Liver (tissue), 9 donors: ENCODE measurements around the gene ARIH2. TPM values are rescaled to one million over a fixed set of nuclear protein-coding genes. Genes with fewer than 3 reads are reported as not detected.

Experiments used
- DNase-seq: peaks from one replicate; pipeline ENCODE4 v3.0.0-alpha.2; 2017; ENCODE audit warnings: low spot score
- H3K27ac ChIP-seq, 2 donors: one replicate each; pipeline ENCODE4 v1.7.0; 2013; ENCODE audit warnings: inconsistent platforms in 2 of 2, low read length in 2 of 2, control low read depth in 1 of 2, low read depth in 1 of 2, mild to moderate bottlenecking in 1 of 2
- H3K27me3 ChIP-seq, 4 donors: one replicate each; pipeline versions ENCODE4 v1.6.1 to v1.7.0; 2013; ENCODE audit warnings: low read length in 3 of 4, inconsistent platforms in 1 of 4, mild to moderate bottlenecking in 1 of 4, moderate library complexity in 1 of 4; ENCODE audit not compliant: control insufficient read depth in 4 of 4, insufficient read depth in 4 of 4
- H3K36me3 ChIP-seq, 4 donors: one replicate each; pipeline versions ENCODE4 v1.6.1 to v1.7.0; 2013; ENCODE audit warnings: low read length in 3 of 4, mild to moderate bottlenecking in 3 of 4, low read depth in 1 of 4, moderate library complexity in 1 of 4; ENCODE audit not compliant: control insufficient read depth in 4 of 4, insufficient read depth in 3 of 4
- H3K4me1 ChIP-seq, 4 donors: one replicate each; pipeline versions ENCODE4 v1.6.1 to v1.7.0; 2013; ENCODE audit warnings: low read length in 3 of 4, mild to moderate bottlenecking in 3 of 4, moderate library complexity in 1 of 4; ENCODE audit not compliant: control insufficient read depth in 4 of 4, insufficient read depth in 4 of 4
- H3K4me3 ChIP-seq, 3 donors: one replicate each; pipeline versions ENCODE4 v1.6.1 to v1.7.0; 2013; ENCODE audit warnings: low read length in 3 of 3, control low read depth in 1 of 3, low read depth in 1 of 3, mild to moderate bottlenecking in 1 of 3
- H3K9ac ChIP-seq, 2 donors: one replicate each; pipeline ENCODE4 v1.7.0; 2013; ENCODE audit warnings: low read length in 2 of 2, mild to moderate bottlenecking in 2 of 2, moderate library complexity in 2 of 2, control low read depth in 1 of 2, low read depth in 1 of 2
- H3K9me3 ChIP-seq, 4 donors: one replicate each; pipeline versions ENCODE4 v1.6.1 to v1.7.0; 2013; ENCODE audit warnings: low read length in 3 of 4; ENCODE audit not compliant: control insufficient read depth in 4 of 4
- CTCF ChIP-seq: fragments of 150-350 bp; IDR thresholded peaks from 2 replicates; pipeline ENCODE4 v1.5.1; 2017; ENCODE audit warnings: improper control_type of control experiment, low read depth, low read length; ENCODE audit not compliant: missing input control
- EGR1 ChIP-seq, 2 donors: IDR thresholded peaks; 2 replicates each; pipeline ENCODE4 v1.6.1; 2016 to 2018; ENCODE audit warnings: antibody characterized with exemption in 2 of 2, low read depth in 2 of 2
- FOXA1 ChIP-seq: IDR thresholded peaks from 2 replicates; pipeline ENCODE4 v1.6.1; 2016; ENCODE audit warnings: antibody characterized with exemption
- FOXA2 ChIP-seq: IDR thresholded peaks from 2 replicates; pipeline ENCODE4 v1.6.1; 2016; ENCODE audit warnings: antibody characterized with exemption
- GABPA ChIP-seq, 2 donors: IDR thresholded peaks in 1 of 2; conservative IDR thresholded peaks in 1 of 2; 2 replicates each; pipeline ENCODE4 v1.6.1; 2016; ENCODE audit warnings: antibody characterized with exemption in 2 of 2, mild to moderate bottlenecking in 1 of 2, moderate library complexity in 1 of 2
- HNF4A ChIP-seq, 2 donors: conservative IDR thresholded peaks; 2 replicates each; pipeline ENCODE4 v1.6.1; 2016; ENCODE audit warnings: antibody characterized with exemption in 2 of 2, mild to moderate bottlenecking in 2 of 2
- HNF4G ChIP-seq: IDR thresholded peaks from 2 replicates; pipeline ENCODE4 v1.6.1; 2016; ENCODE audit warnings: antibody characterized with exemption
- JUND ChIP-seq, 2 donors: IDR thresholded peaks; 2 replicates each; pipeline ENCODE4 v1.6.1; 2016; ENCODE audit warnings: antibody characterized with exemption in 2 of 2
- MAX ChIP-seq: IDR thresholded peaks from 2 replicates; pipeline ENCODE4 v1.6.1; 2016; ENCODE audit warnings: antibody characterized with exemption
- NR2F2 ChIP-seq: IDR thresholded peaks from 2 replicates; pipeline ENCODE4 v1.6.1; 2016; ENCODE audit warnings: antibody characterized with exemption
- RAD21 ChIP-seq, 2 donors: IDR thresholded peaks; 2 replicates each; pipeline ENCODE4 v1.6.1; 2016; ENCODE audit warnings: antibody characterized with exemption in 2 of 2, mild to moderate bottlenecking in 2 of 2
- RXRA ChIP-seq, 2 donors: IDR thresholded peaks; 2 replicates each; pipeline ENCODE4 v1.6.1; 2017 to 2018; ENCODE audit warnings: antibody characterized with exemption in 2 of 2, mild to moderate bottlenecking in 1 of 2
- SP1 ChIP-seq: IDR thresholded peaks from 2 replicates; pipeline ENCODE4 v1.6.1; 2018; ENCODE audit warnings: antibody characterized with exemption, mild to moderate bottlenecking
- YY1 ChIP-seq: IDR thresholded peaks from 2 replicates; pipeline ENCODE4 v1.6.1; 2016; ENCODE audit warnings: antibody characterized with exemption, mild to moderate bottlenecking
- WGBS: extraction: QIAGEN DNeasy Blood & Tissue Kit; methylation state at CpG from one replicate; pipeline ENCODE4 v1.1.7; 2013; 5-methylcytosine and 5-hydroxymethylcytosine counted together
- polyA plus RNA-seq, 2 donors: library from polyadenylated mRNA; stranded (reverse) in 1 of 2; unstranded in 1 of 2; fragments of 200-250 nt in 1 of 2; fragments of >200 nt in 1 of 2; fragmentation: Nextera tagmentation in 1 of 2; extraction: Ambion mirVana in 1 of 2; gene quantifications; one replicate each; pipeline versions ENCODE4 v1.2.1 to v1.2.3, GENCODE V29; 2013 to 2015
- total RNA-seq, 2 donors: library from RNA; depleted of rRNA; stranded (reverse); fragments of >200 nt; gene quantifications; one replicate each; pipeline ENCODE4 v1.2.3, GENCODE V29; 2014
- TF ChIP-seq, protein P1 (sequence below): IDR thresholded peaks from 2 replicates; pipeline ENCODE4 v1.6.1; 2016; ENCODE audit warnings: antibody characterized with exemption, mild to moderate bottlenecking
- donor health status: healthy.
- donor health status: healthy.
- donor health status: healthy.
- donor health status: healthy.
- donor health status: healthy.

Gene ARIH2
- total and polyA plus RNA-seq, 4 donors: 24.8 to 63.5 (median 31.0) TPM

- Histone ChIP-seq H3K36me3 (peaks cover 2 to 5% (median 2%) of the 10 kb centered on the region in 4 donors), H3K9ac (no peak overlapping the region), H3K27me3 (no peaks in the 10 kb centered on the region), H3K4me1 (no peaks in the 10 kb centered on the region), H3K4me3 (no peak overlapping the region), H3K27ac (no peak overlapping the region), H3K9me3 (no peaks in the 10 kb centered on the region)
- no peak for DNase-seq
- TF ChIP-seq HNF4A (conservative IDR thresholded peaks at IDR 0.05) (no peak), FOXA1 (no peak), SP1 (no peak), RXRA (IDR thresholded peaks at IDR 0.05) (no peak), HNF4G (no peak), YY1 (no peak), FOXA2 (no peak), JUND (IDR thresholded peaks at IDR 0.05) (no peak), NR2F2 (no peak), EGR1 (IDR thresholded peaks at IDR 0.05; ENCODE audit: low read depth in 2 of 2) (no peak), CTCF (no peak), GABPA (IDR thresholded peaks at IDR 0.05 in 1 of 2, conservative IDR thresholded peaks at IDR 0.05 in 1 of 2) (no peak), MAX (no peak)
- TF ChIP-seq, protein P1, sequence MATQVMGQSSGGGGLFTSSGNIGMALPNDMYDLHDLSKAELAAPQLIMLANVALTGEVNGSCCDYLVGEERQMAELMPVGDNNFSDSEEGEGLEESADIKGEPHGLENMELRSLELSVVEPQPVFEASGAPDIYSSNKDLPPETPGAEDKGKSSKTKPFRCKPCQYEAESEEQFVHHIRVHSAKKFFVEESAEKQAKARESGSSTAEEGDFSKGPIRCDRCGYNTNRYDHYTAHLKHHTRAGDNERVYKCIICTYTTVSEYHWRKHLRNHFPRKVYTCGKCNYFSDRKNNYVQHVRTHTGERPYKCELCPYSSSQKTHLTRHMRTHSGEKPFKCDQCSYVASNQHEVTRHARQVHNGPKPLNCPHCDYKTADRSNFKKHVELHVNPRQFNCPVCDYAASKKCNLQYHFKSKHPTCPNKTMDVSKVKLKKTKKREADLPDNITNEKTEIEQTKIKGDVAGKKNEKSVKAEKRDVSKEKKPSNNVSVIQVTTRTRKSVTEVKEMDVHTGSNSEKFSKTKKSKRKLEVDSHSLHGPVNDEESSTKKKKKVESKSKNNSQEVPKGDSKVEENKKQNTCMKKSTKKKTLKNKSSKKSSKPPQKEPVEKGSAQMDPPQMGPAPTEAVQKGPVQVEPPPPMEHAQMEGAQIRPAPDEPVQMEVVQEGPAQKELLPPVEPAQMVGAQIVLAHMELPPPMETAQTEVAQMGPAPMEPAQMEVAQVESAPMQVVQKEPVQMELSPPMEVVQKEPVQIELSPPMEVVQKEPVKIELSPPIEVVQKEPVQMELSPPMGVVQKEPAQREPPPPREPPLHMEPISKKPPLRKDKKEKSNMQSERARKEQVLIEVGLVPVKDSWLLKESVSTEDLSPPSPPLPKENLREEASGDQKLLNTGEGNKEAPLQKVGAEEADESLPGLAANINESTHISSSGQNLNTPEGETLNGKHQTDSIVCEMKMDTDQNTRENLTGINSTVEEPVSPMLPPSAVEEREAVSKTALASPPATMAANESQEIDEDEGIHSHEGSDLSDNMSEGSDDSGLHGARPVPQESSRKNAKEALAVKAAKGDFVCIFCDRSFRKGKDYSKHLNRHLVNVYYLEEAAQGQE: no peak
- 88% methylated on average over 4 of the region's 4 CpGs for WGBS
These were observed 27.4 kb downstream of the ARIH2 start for GRCh38 chr3:48945891-48946549.

DNA sequence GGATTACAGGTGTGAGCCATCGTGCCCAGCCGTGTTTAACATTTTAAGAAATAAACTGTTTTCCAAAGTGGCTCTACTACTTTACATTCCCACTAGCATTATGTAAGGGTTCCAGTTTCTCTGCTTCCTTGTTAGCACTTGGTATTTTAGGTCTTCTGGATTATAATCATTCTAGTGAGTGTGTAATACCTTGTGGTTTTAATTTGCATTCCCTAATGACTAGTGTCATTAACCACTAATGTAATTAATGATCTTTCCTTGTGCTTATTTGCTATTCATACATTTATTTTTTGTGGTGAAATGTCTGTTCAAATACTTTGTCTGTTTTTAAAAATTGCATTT is 30.7 kb downstream of the ARIH2 start:
- peaks cover 2 to 8% (median 4%) of the 10 kb centered on the region in 4 donors for H3K36me3 ChIP-seq
- no peak for DNase-seq
- no peak overlapping the region for H3K27ac ChIP-seq
- WGBS: 83% methylated on average over 2 of the region's 2 CpGs
- TF ChIP-seq NR2F2 (no peak), RAD21 (IDR thresholded peaks at IDR 0.05) (no peak), SP1 (no peak)
- H3K9ac ChIP-seq: no peak overlapping the region
- no peaks in the 10 kb centered on the region for H3K9me3 ChIP-seq
- H3K27me3 ChIP-seq: no peaks in the 10 kb centered on the region
- no peak overlapping the region for H3K4me3 ChIP-seq
- no peaks in the 10 kb centered on the region for H3K4me1 ChIP-seq
